Measurements from ENCODE around the gene PTN.

Gene PTN

GRCh38 chr7:137316648-137317353 lies 26.7 kb downstream of the PTN start:
- H3K4ac ChIP-seq (ENCODE audit: low read depth, low read length) = no peak overlapping the region
- no peak overlapping the region for H3K4me3 ChIP-seq (ENCODE audit: low read length)
- no peaks in the 10 kb centered on the region for H3K4me1 ChIP-seq (ENCODE audit: control insufficient read depth, low read depth, low read length)
- no peak overlapping the region for H2BK15ac ChIP-seq (replicated peaks; ENCODE audit: low read depth)
- no peaks in the 10 kb centered on the region for H3K79me1 ChIP-seq (ENCODE audit: low read length)
- DNase-seq = no peak
- no peak overlapping the region for H2BK120ac ChIP-seq (ENCODE audit: low read depth, low read length)
- no peaks in the 10 kb centered on the region for H3K79me2 ChIP-seq (ENCODE audit: control insufficient read depth, insufficient read depth, low read length)
- H3K9ac ChIP-seq (ENCODE audit: low read length) = no peak overlapping the region
- no peak overlapping the region for H2BK5ac ChIP-seq (ENCODE audit: low read length)
- no peaks in the 10 kb centered on the region for H3K27me3 ChIP-seq (ENCODE audit: insufficient read depth, low read length, poor library complexity)
- no peak overlapping the region for H2AK5ac ChIP-seq (ENCODE audit: low read length)
- H4K8ac ChIP-seq (ENCODE audit: low read depth, low read length) = no peak overlapping the region
- H4K5ac ChIP-seq (ENCODE audit: low read length) = no peak overlapping the region
- H3K36me3 ChIP-seq (ENCODE audit: control insufficient read depth, insufficient read depth, low read length) = no peaks in the 10 kb centered on the region
- no peak overlapping the region for H3K27ac ChIP-seq (ENCODE audit: low read depth, low read length)
- no peak overlapping the region for H3K56ac ChIP-seq (ENCODE audit: low read length)
- H3K4me2 ChIP-seq (ENCODE audit: low read length) = no peak overlapping the region
- no peak overlapping the region for H3K23ac ChIP-seq (ENCODE audit: low read length)
- WGBS (ENCODE audit: extremely low coverage, insufficient coverage, low lambda C conversion rate) = no CpG with 5 or more reads among the region's 9 CpGs
- H3K18ac ChIP-seq (ENCODE audit: low read length) = no peak overlapping the region

- no peak overlapping the region for H3K4me3 ChIP-seq (ENCODE audit: low read length)
- no peak overlapping the region for H3K9ac ChIP-seq (ENCODE audit: low read length)
- no peaks in the 10 kb centered on the region for H3K4me1 ChIP-seq (ENCODE audit: control insufficient read depth, low read depth, low read length)
- WGBS (ENCODE audit: extremely low coverage, insufficient coverage, low lambda C conversion rate) = no CpG with 5 or more reads among the region's 4 CpGs
- H3K79me2 ChIP-seq (ENCODE audit: control insufficient read depth, insufficient read depth, low read length) = no peaks in the 10 kb centered on the region
- H2BK5ac ChIP-seq (ENCODE audit: low read length) = no peak overlapping the region
- H3K4me2 ChIP-seq (ENCODE audit: low read length) = no peak overlapping the region
- H2AK5ac ChIP-seq (ENCODE audit: low read length) = no peak overlapping the region
- no peaks in the 10 kb centered on the region for H3K79me1 ChIP-seq (ENCODE audit: low read length)
- H4K5ac ChIP-seq (ENCODE audit: low read length) = no peak overlapping the region
- H3K18ac ChIP-seq (ENCODE audit: low read length) = no peak overlapping the region
- no peaks in the 10 kb centered on the region for H3K36me3 ChIP-seq (ENCODE audit: control insufficient read depth, insufficient read depth, low read length)
- no peak overlapping the region for H3K56ac ChIP-seq (ENCODE audit: low read length)
- H3K27me3 ChIP-seq (ENCODE audit: insufficient read depth, low read length, poor library complexity) = no peaks in the 10 kb centered on the region
- H3K23ac ChIP-seq (ENCODE audit: low read length) = no peak overlapping the region
- H3K4ac ChIP-seq (ENCODE audit: low read depth, low read length) = no peak overlapping the region
- H3K27ac ChIP-seq (ENCODE audit: low read depth, low read length) = no peak overlapping the region
- no peak overlapping the region for H2BK120ac ChIP-seq (ENCODE audit: low read depth, low read length)
- DNase-seq = no peak
- H2BK15ac ChIP-seq (replicated peaks; ENCODE audit: low read depth) = no peak overlapping the region
- no peak overlapping the region for H4K8ac ChIP-seq (ENCODE audit: low read depth, low read length)
Observed at GRCh38 chr7:137313201-137313600, 30.3 kb downstream of the PTN start.

- Histone ChIP-seq H3K27ac (ENCODE audit: low read depth, low read length) (no peak overlapping the region), H3K18ac (ENCODE audit: low read length) (no peak overlapping the region)
Observed at GRCh38 chr7:137306748-137307147, 36.8 kb downstream of the PTN start.

GRCh38 chr7:137305901-137306621 lies 37.5 kb downstream of the PTN start:
- H3K27ac ChIP-seq (ENCODE audit: low read depth, low read length) = no peak overlapping the region
- H3K56ac ChIP-seq (ENCODE audit: low read length) = no peak overlapping the region
- H3K4ac ChIP-seq (ENCODE audit: low read depth, low read length) = no peak overlapping the region
- no CpG with 5 or more reads among the region's 6 CpGs for WGBS (ENCODE audit: extremely low coverage, insufficient coverage, low lambda C conversion rate)
- H3K23ac ChIP-seq (ENCODE audit: low read length) = no peak overlapping the region
- no peak overlapping the region for H2BK120ac ChIP-seq (ENCODE audit: low read depth, low read length)
- no peak overlapping the region for H2AK5ac ChIP-seq (ENCODE audit: low read length)
- H3K27me3 ChIP-seq (ENCODE audit: insufficient read depth, low read length, poor library complexity) = no peaks in the 10 kb centered on the region
- no peak overlapping the region for H3K4me3 ChIP-seq (ENCODE audit: low read length)
- no peak overlapping the region for H2BK5ac ChIP-seq (ENCODE audit: low read length)
- no peak for DNase-seq
- no peak overlapping the region for H3K4me2 ChIP-seq (ENCODE audit: low read length)
- H3K9ac ChIP-seq (ENCODE audit: low read length) = no peak overlapping the region
- H3K79me1 ChIP-seq (ENCODE audit: low read length) = no peaks in the 10 kb centered on the region
- no peak overlapping the region for H4K8ac ChIP-seq (ENCODE audit: low read depth, low read length)
- no peak overlapping the region for H4K5ac ChIP-seq (ENCODE audit: low read length)
- H2BK15ac ChIP-seq (replicated peaks; ENCODE audit: low read depth) = no peak overlapping the region
- no peak overlapping the region for H3K18ac ChIP-seq (ENCODE audit: low read length)
- no peaks in the 10 kb centered on the region for H3K4me1 ChIP-seq (ENCODE audit: control insufficient read depth, low read depth, low read length)
- no peaks in the 10 kb centered on the region for H3K79me2 ChIP-seq (ENCODE audit: control insufficient read depth, insufficient read depth, low read length)
- H3K36me3 ChIP-seq (ENCODE audit: control insufficient read depth, insufficient read depth, low read length) = no peaks in the 10 kb centered on the region

More at GRCh38 chr7:137306748-137307147, 36.8 kb downstream of the PTN start:
- Histone ChIP-seq H3K36me3 (ENCODE audit: control insufficient read depth, insufficient read depth, low read length) (no peaks in the 10 kb centered on the region), H4K5ac (ENCODE audit: low read length) (no peak overlapping the region), H2BK120ac (ENCODE audit: low read depth, low read length) (no peak overlapping the region), H3K9ac (ENCODE audit: low read length) (no peak overlapping the region), H3K56ac (ENCODE audit: low read length) (no peak overlapping the region), H2BK5ac (ENCODE audit: low read length) (no peak overlapping the region), H3K27me3 (ENCODE audit: insufficient read depth, low read length, poor library complexity) (no peaks in the 10 kb centered on the region), H2AK5ac (ENCODE audit: low read length) (no peak overlapping the region), H3K23ac (ENCODE audit: low read length) (no peak overlapping the region), H3K4ac (ENCODE audit: low read depth, low read length) (no peak overlapping the region), H3K4me1 (ENCODE audit: control insufficient read depth, low read depth, low read length) (no peaks in the 10 kb centered on the region), H3K4me3 (ENCODE audit: low read length) (no peak overlapping the region), H2BK15ac (replicated peaks; ENCODE audit: low read depth) (no peak overlapping the region), H3K4me2 (ENCODE audit: low read length) (no peak overlapping the region), H3K79me1 (ENCODE audit: low read length) (no peaks in the 10 kb centered on the region), H4K8ac (ENCODE audit: low read depth, low read length) (no peak overlapping the region), H3K79me2 (ENCODE audit: control insufficient read depth, insufficient read depth, low read length) (no peaks in the 10 kb centered on the region)
- DNase-seq = no peak
- no CpG with 5 or more reads among the region's 4 CpGs for WGBS (ENCODE audit: extremely low coverage, insufficient coverage, low lambda C conversion rate)

GRCh38 chr7:137304624-137305235 lies 38.8 kb downstream of the PTN start:
- H2BK5ac ChIP-seq (ENCODE audit: low read length) = no peak overlapping the region
- WGBS (ENCODE audit: extremely low coverage, insufficient coverage, low lambda C conversion rate) = no CpG with 5 or more reads among the region's 9 CpGs
- no peak overlapping the region for H3K23ac ChIP-seq (ENCODE audit: low read length)
- no peak overlapping the region for H3K18ac ChIP-seq (ENCODE audit: low read length)
- no peak overlapping the region for H3K4me3 ChIP-seq (ENCODE audit: low read length)
- no peak overlapping the region for H2AK5ac ChIP-seq (ENCODE audit: low read length)
- DNase-seq = peak; percentile 18
- H2BK15ac ChIP-seq (replicated peaks; ENCODE audit: low read depth) = no peak overlapping the region
- no peaks in the 10 kb centered on the region for H3K27me3 ChIP-seq (ENCODE audit: insufficient read depth, low read length, poor library complexity)
- no peak overlapping the region for H3K4me2 ChIP-seq (ENCODE audit: low read length)
- no peak overlapping the region for H3K56ac ChIP-seq (ENCODE audit: low read length)
- H3K79me1 ChIP-seq (ENCODE audit: low read length) = no peaks in the 10 kb centered on the region
- H3K4me1 ChIP-seq (ENCODE audit: control insufficient read depth, low read depth, low read length) = no peaks in the 10 kb centered on the region
- H3K9ac ChIP-seq (ENCODE audit: low read length) = no peak overlapping the region
- H3K79me2 ChIP-seq (ENCODE audit: control insufficient read depth, insufficient read depth, low read length) = no peaks in the 10 kb centered on the region
- H2BK120ac ChIP-seq (ENCODE audit: low read depth, low read length) = no peak overlapping the region
- no peak overlapping the region for H3K4ac ChIP-seq (ENCODE audit: low read depth, low read length)
- no peaks in the 10 kb centered on the region for H3K36me3 ChIP-seq (ENCODE audit: control insufficient read depth, insufficient read depth, low read length)
- H3K27ac ChIP-seq (ENCODE audit: low read depth, low read length) = no peak overlapping the region
- H4K8ac ChIP-seq (ENCODE audit: low read depth, low read length) = no peak overlapping the region
- H4K5ac ChIP-seq (ENCODE audit: low read length) = no peak overlapping the region
